ENCODE results near the gene SETD4. TPM values are rescaled to one million over a fixed set of nuclear protein-coding genes. Genes with fewer than 3 reads are reported as not detected.

Gene SETD4
- total and polyA plus RNA-seq, 2 of the 8 experiments (the other 6 are each of a cell fraction or from before 2014, with no cell fraction given): 20.1 to 46.6 TPM

- Histone ChIP-seq H2BK12ac (ENCODE audit: low read depth, low read length) (no peak overlapping the region; the same call in 1 of the 2 replicates), H3K36me3 (ENCODE audit: control insufficient read depth in 2 of 4, insufficient read depth in 4 of 4, low read length in 3 of 4) (peaks cover 10 to 54% (median 35%) of the 10 kb centered on the region in 4 experiments), H4K91ac (replicated peaks; ENCODE audit: insufficient read length, low read length) (no peak overlapping the region), H3K4me1 (replicated peaks in 1 of 4; ENCODE audit: control insufficient read depth in 3 of 4, insufficient read depth in 4 of 4, low read length in 3 of 4) (peaks cover 0 to 6% (median under 1%) of the 10 kb centered on the region in 4 experiments; a peak in 3 of 7 replicates), H3K23me2 (ENCODE audit: low read depth, low read length) (no peaks in the 10 kb centered on the region), H3K4me2 (ENCODE audit: insufficient read depth in 1 of 2, low read depth in 2 of 2, low read length in 2 of 2) (no peak overlapping the region), H3K9me3 (ENCODE audit: insufficient read depth in 2 of 2, low read depth in 1 of 2, low read length in 1 of 2) (no peaks in the 10 kb centered on the region), H4K8ac (ENCODE audit: extremely low read depth, insufficient read depth, low read length) (no peak overlapping the region), H2AFZ (ENCODE audit: low read length) (no peak overlapping the region), H2BK120ac (replicated peaks; ENCODE audit: low read depth, low read length) (no peak overlapping the region), H3K79me1 (ENCODE audit: low read depth, low read length) (no peaks in the 10 kb centered on the region), H3K14ac (ENCODE audit: insufficient read length) (no peak overlapping the region), H3K18ac (ENCODE audit: extremely low read depth, low read length) (no peak overlapping the region), H4K5ac (ENCODE audit: insufficient read length, low read depth, low read length) (no peak overlapping the region), H3K4me3 (ENCODE audit: extremely low read depth in 1 of 4, insufficient read depth in 2 of 4, low read depth in 3 of 4, low read length in 4 of 4) (no peak overlapping the region), H3K79me2 (ENCODE audit: control insufficient read depth in 1 of 2, insufficient read depth in 2 of 2, low read length in 2 of 2) (no peaks in the 10 kb centered on the region), H3K23ac (ENCODE audit: insufficient read length) (no peak overlapping the region), H2AK5ac (ENCODE audit: low read depth, low read length) (no peak overlapping the region), H3K56ac (replicated peaks; ENCODE audit: insufficient read length, low read depth, low read length) (no peak overlapping the region), H3K9ac (replicated peaks in 1 of 4; ENCODE audit: extremely low read depth in 1 of 4, low read depth in 3 of 4, low read length in 3 of 4) (no peak overlapping the region), H3K27ac (ENCODE audit: low read depth, low read length) (0 out of 2 replicates have a peak overlapping the region, but pooled peaks have one; percentile 16), H2BK15ac (ENCODE audit: low read length) (no peak overlapping the region), H2BK5ac (ENCODE audit: low read depth, low read length) (peak overlapping the region; percentile 61; the same call in 1 of the 2 replicates), H3K4ac (replicated peaks; ENCODE audit: insufficient read length, low read depth, low read length) (no peak overlapping the region), H4K20me1 (replicated peaks in 1 of 2; ENCODE audit: control insufficient read depth in 1 of 2, insufficient read depth in 2 of 2, low read length in 2 of 2) (peaks cover 0 to 1% of the 10 kb centered on the region in 2 experiments), H2BK20ac (ENCODE audit: low read length) (no peak overlapping the region), H3K27me3 (replicated peaks in 1 of 4; ENCODE audit: control insufficient read depth in 3 of 4, extremely low read depth in 1 of 4, insufficient read depth in 3 of 4, low read length in 3 of 4) (no peaks in the 10 kb centered on the region)
- DNase-seq (ENCODE audit: low read depth in 1 of 2, low spot score in 2 of 2) (no peak), FAIRE-seq (no peak)
- POLR2A ChIA-PET (ENCODE audit: partially characterized antibody): interaction anchor here (0.7 to 1.6 kb wide), 8 partner anchors 8 to 85 kb away, joined by 3 to 5 read pairs (median 3); partner anchors contain the start of gene SETD4
- TF ChIP-seq RAD21 (IDR thresholded peaks at IDR 0.05 in 1 of 2, conservative IDR thresholded peaks at IDR 0.05 in 1 of 2; ENCODE audit: low read depth in 2 of 2, low read length in 2 of 2) (peak in 1 of 2 experiments; percentile 25; a peak in 1 of 4 replicates), CTCF (IDR thresholded peaks at IDR 0.05; ENCODE audit: control extremely low read depth in 1 of 3, insufficient read depth in 1 of 3, low read depth in 1 of 3, low read length in 3 of 3) (peak; percentile 27 to 53 (median 46)), HDAC6 (IDR thresholded peaks at IDR 0.05; ENCODE audit: low read depth, low read length) (no peak)
- CTCF ChIA-PET (ENCODE audit: partially characterized antibody): interaction anchor here (0.6 to 2.9 kb wide), 16 partner anchors 9 to 600 kb away, joined by 3 to 35 read pairs (median 4); partner anchors contain the start of gene SETD4
- WGBS, 2 experiments (ENCODE audit: extremely low coverage in 1 of 2, insufficient coverage in 1 of 2, insufficient read length in 1 of 2, insufficient replicate concordance in 2 of 2, low coverage in 1 of 2, low lambda C conversion rate in 2 of 2, missing lambda C conversion rate in 1 of 2): 88% methylated on average over 10 of the region's 10 CpGs; no CpG with 5 or more reads in 1 of the 2 experiments
Observed at GRCh38 chr21:36035381-36035791, 24.9 kb downstream of the SETD4 start.
